ENCODE results near the gene PTCD3. TPM values are rescaled to one million over a fixed set of nuclear protein-coding genes. Genes with fewer than 3 reads are reported as not detected.

The PTCD3 gene
- total and polyA plus RNA-seq, 3 donors from 2014 or later, result 120 to 213 (median 167) TPM

DNA sequence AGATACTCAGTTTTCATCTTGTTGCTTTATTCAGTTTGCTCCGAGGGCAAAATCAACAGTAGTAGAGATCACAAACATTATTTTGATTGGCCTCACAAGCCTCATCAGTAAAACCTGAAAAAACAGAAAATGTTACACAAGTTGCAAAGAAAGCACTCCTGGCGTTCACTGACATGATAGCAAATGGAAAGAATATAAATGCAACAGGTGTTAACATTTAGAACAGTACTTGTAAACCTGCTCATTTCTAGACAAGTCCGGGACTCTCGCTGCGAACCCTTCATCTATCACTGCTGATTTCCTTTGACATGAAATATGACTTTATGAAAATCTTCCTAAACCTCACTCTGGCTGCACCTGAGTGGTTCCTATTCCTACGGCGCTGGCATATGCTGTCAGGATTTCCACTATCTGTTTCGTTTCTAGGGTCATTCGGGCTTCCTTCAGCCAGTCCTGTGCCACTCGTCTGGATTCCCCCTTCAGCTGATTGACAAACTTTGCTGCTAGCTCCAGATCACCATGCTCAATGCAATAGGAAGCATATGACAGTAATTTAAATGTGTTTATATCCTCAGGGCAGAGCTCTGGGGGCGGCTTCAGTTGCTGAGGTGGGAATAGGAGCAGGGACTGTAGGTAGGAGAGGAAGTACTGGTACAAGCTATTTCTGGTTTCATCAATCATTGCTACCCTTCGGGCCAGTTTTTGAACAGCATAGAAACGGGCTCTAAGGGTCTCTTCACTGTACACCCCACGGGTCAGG lies 38.1 kb downstream of the PTCD3 start:
- 81 to 85% methylated on average over 14 of the region's 14 CpGs for WGBS, 2 donors
- Histone ChIP-seq H3K27ac (no peak overlapping the region), H3K27me3 (no peaks in the 10 kb centered on the region), H3K4me1 (no peaks in the 10 kb centered on the region), H3K4me3 (no peak overlapping the region), H3K9me3 (no peaks in the 10 kb centered on the region), H3K36me3 (ENCODE audit: low read depth, missing control alignments) (no peaks in the 10 kb centered on the region)
- intact Hi-C loops (cut with DNase I; ENCODE audit: low total_unique reads), result no loop called here
- TF ChIP-seq, protein P1, sequence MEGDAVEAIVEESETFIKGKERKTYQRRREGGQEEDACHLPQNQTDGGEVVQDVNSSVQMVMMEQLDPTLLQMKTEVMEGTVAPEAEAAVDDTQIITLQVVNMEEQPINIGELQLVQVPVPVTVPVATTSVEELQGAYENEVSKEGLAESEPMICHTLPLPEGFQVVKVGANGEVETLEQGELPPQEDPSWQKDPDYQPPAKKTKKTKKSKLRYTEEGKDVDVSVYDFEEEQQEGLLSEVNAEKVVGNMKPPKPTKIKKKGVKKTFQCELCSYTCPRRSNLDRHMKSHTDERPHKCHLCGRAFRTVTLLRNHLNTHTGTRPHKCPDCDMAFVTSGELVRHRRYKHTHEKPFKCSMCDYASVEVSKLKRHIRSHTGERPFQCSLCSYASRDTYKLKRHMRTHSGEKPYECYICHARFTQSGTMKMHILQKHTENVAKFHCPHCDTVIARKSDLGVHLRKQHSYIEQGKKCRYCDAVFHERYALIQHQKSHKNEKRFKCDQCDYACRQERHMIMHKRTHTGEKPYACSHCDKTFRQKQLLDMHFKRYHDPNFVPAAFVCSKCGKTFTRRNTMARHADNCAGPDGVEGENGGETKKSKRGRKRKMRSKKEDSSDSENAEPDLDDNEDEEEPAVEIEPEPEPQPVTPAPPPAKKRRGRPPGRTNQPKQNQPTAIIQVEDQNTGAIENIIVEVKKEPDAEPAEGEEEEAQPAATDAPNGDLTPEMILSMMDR (IDR thresholded peaks at IDR 0.05), result no peak
- TF ChIP-seq POLR2A (IDR thresholded peaks at IDR 0.05), result no peak
- DNase-seq, result no peak

DNA sequence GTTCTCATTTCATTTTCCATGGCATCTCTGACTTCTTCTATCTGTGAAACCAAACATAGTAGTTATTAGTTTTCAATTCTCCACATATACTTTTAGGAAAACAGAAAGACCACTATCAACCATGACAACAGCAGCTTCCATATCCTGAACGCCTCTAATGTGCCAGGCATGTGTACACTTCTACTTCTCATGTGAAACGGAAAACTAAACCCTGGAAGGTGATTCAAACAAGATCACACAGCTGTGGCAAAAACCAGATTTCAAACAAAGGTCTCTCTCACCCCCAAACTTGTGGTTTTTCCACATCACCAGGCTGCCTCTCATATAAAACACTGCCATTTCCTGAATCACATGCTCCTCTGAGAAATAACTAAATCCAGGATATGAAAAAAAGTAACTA lies 41.8 kb downstream of the PTCD3 start:
- H3K27ac ChIP-seq, result no peak overlapping the region
- intact Hi-C loops (cut with DNase I; ENCODE audit: low total_unique reads), result no loop called here
- no peaks in the 10 kb centered on the region for H3K27me3 ChIP-seq
- no peaks in the 10 kb centered on the region for H3K9me3 ChIP-seq
- no peak for DNase-seq
- no peaks in the 10 kb centered on the region for H3K4me1 ChIP-seq
- 83 to 91% methylated on average over 2 of the region's 2 CpGs for WGBS, 2 donors
- H3K4me3 ChIP-seq, result no peak overlapping the region
- TF ChIP-seq POLR2A (IDR thresholded peaks at IDR 0.05), result no peak
- TF ChIP-seq, protein P1 (IDR thresholded peaks at IDR 0.05), result no peak
- no peaks in the 10 kb centered on the region for H3K36me3 ChIP-seq (ENCODE audit: low read depth, missing control alignments)

DNA sequence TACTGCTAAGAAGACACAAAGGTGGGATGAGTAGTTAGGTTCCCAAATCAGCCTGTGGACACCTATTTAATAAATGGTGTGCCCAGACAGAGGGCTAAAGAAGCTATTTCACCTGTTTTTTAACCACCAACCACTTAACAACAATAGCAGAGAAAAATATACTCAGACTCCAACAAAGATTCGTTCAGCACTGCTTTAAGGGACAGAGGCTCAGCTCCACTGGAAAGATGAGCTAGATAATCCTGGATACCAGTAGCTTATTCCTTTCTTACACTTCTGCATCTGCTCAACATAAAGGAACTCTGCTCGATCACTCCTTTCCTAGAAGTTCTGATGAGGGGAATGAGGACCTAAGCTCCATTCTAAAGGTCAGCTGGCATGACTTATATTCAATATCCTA lies 44.5 kb downstream of the PTCD3 start:
- Histone ChIP-seq H3K27ac (no peak overlapping the region), H3K27me3 (no peaks in the 10 kb centered on the region), H3K4me1 (no peaks in the 10 kb centered on the region), H3K4me3 (no peak overlapping the region), H3K9me3 (no peaks in the 10 kb centered on the region), H3K36me3 (ENCODE audit: low read depth, missing control alignments) (no peaks in the 10 kb centered on the region)
- WGBS, 2 donors, result 91 to 96% methylated on average over 2 of the region's 2 CpGs
- no peak for DNase-seq
- TF ChIP-seq, protein P1 (IDR thresholded peaks at IDR 0.05), result no peak
- TF ChIP-seq POLR2A (IDR thresholded peaks at IDR 0.05), result no peak
- intact Hi-C loops (cut with DNase I; ENCODE audit: low total_unique reads), result no loop called here

DNA sequence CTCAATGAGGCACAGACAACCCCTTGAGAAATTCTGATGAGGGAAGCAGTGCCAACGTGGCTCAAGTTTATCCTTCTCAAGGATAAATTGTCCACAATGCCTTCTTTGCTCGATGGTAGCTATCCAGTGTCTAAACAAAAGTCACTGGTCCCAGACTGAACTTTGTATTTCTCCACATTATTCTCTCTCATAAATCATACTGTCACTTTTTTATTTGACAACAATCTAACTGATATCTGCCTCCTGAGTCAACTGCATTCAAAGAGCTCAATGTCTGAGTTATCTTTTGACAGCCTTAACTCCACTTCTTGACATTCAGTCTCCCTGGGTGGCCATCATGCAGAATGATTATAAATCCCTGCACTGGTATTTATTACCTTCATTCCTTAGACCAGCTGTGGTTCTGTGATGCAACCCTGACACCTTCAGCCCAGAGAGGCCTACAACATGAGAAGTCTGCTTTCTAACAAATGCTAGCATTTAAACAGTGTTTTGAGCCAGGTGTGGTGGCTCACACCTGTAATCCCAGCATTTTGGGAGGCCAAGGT lies 51.0 kb downstream of the PTCD3 start:
- TF ChIP-seq, protein P1 (IDR thresholded peaks at IDR 0.05), result no peak
- no peak for TF ChIP-seq POLR2A (IDR thresholded peaks at IDR 0.05)
- Histone ChIP-seq H3K9me3 (no peaks in the 10 kb centered on the region), H3K4me3 (no peak overlapping the region), H3K36me3 (ENCODE audit: low read depth, missing control alignments) (no peaks in the 10 kb centered on the region), H3K4me1 (no peaks in the 10 kb centered on the region), H3K27me3 (no peaks in the 10 kb centered on the region), H3K27ac (no peak overlapping the region)
- 70 to 82% methylated on average over 2 of the region's 2 CpGs for WGBS, 2 donors
- intact Hi-C loops (cut with DNase I; ENCODE audit: low total_unique reads), result no loop called here
- no peak for DNase-seq

DNA sequence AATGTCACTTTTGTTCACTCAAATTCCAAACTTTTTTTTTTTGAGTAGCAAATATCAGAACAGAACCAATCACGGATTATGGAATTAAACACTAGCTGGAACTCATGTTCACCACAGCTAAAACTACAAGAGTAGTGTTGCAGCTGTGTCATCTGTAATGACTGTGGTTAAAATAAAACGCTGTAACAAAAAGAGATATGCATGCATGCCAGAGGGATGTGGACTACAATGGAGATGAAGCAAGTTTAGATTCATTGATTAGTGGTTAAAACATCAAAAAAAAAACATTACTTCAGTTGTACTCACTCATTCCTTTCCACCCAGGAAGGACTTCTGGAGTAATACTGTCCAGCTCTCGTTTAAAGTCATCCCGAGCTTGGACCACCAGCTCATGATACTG lies 52.3 kb downstream of the PTCD3 start:
- intact Hi-C loops (cut with DNase I; ENCODE audit: low total_unique reads), result no loop called here
- H3K4me1 ChIP-seq, result no peaks in the 10 kb centered on the region
- H3K27me3 ChIP-seq, result no peaks in the 10 kb centered on the region
- no peak overlapping the region for H3K4me3 ChIP-seq
- 82 to 94% methylated on average over 4 of the region's 4 CpGs for WGBS, 2 donors
- H3K36me3 ChIP-seq (ENCODE audit: low read depth, missing control alignments), result no peaks in the 10 kb centered on the region
- H3K9me3 ChIP-seq, result no peaks in the 10 kb centered on the region
- TF ChIP-seq, protein P1 (IDR thresholded peaks at IDR 0.05), result no peak
- no peak for TF ChIP-seq POLR2A (IDR thresholded peaks at IDR 0.05)
- DNase-seq, result no peak
- H3K27ac ChIP-seq, result no peak overlapping the region

Measured in testis (tissue), 3 donors.